Activated T-helper 2 cell treated with anti-CD3 and anti-CD28 coated beads, Interferon-gamma antibody, Interleukin-2, Interleukin-4, amounts not matched to agents 10 μg/mL and 5 μg/mL and 100 μg/mL, durations not matched to agents 14 hours and 24 hours and 36 hours (primary cell): ENCODE measurements around the gene GPA33. TPM values are rescaled to one million over a fixed set of nuclear protein-coding genes. Genes with fewer than 3 reads are reported as not detected.
A peak's percentile ranks its signal among the peaks of the same experiment; 100 is the strongest.

ENCODE experiments used
- DNase-seq: peaks from one replicate; pipeline ENCODE4 v3.0.0; 2021; ENCODE audit warnings: low spot score
- H3K27ac Mint-ChIP-seq: one replicate; pipeline ENCODE4 v1.8.0; 2021; ENCODE audit warnings: mixed read lengths
- H3K27me3 Mint-ChIP-seq: one replicate; pipeline ENCODE4 v1.8.0; 2021; ENCODE audit warnings: low read depth, mixed read lengths
- H3K36me3 Mint-ChIP-seq: one replicate; pipeline ENCODE4 v1.8.0; 2021; ENCODE audit warnings: low read depth, mixed read lengths
- H3K4me1 Mint-ChIP-seq: one replicate; pipeline ENCODE4 v1.8.0; 2021; ENCODE audit warnings: low read depth, mixed read lengths
- H3K4me3 Mint-ChIP-seq: one replicate; pipeline ENCODE4 v1.8.0; 2021; ENCODE audit warnings: low read depth, mild to moderate bottlenecking, moderate library complexity, mixed read lengths
- H3K9me3 Mint-ChIP-seq: one replicate; pipeline ENCODE4 v1.8.0; 2021; ENCODE audit warnings: mixed read lengths
- intact Hi-C: fragments of 100-400 bp; cut with micrococcal nuclease; formaldehyde crosslinking; loops from one replicate; pipeline ENCODE4 v1.15.1; 2023
- total RNA-seq: library from RNA; stranded (reverse); gene quantifications from 2 replicates; pipeline ENCODE4 v1.2.3, GENCODE V29; 2022

The GPA33 gene
- total RNA-seq, 1 donor from 2014 or later: 0.09 TPM

DNA sequence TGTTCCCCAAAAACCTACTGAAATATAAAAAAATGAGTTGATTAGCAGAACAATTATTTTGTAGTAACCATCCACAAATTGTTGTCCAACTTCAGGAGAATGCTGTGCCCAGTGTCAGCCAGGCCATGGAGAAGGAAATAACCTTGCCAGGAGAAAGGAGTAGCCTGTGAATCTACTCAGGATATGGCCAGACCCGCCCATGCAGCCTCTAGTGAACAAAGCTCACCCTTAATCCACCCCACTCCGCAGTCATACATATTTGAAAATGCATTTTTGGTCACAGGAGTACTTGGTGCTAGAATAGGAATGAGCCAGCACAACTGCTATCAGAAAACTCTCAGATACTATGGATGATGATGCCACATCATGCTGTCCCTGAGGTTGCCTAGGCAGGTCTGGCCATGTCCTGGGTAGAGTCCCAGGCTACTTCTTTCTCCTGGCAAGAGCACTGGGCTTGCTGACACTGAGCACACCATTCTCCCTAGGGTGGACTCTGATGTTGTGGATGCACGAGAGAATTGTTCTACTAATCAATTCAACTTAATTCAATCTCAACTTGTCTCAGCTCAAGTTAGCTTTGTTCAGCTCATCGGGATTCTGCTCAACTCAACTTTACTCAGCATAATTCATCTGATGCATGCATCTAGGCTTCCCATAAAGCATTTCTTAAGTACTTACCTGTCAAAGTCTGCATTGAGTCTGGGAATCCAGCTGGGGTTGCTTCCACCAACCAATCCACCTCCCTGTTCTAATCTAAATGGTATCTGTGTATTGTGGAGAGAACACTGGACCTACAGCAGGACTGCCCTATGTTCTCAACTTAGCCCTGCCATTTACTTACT is 21.9 kb upstream of the GPA33 start:
- H3K4me1 Mint-ChIP-seq: peaks cover 33% of the 10 kb centered on the region
- no peak for DNase-seq
- H3K27me3 Mint-ChIP-seq: peaks cover 16% of the 10 kb centered on the region
- H3K36me3 Mint-ChIP-seq: peaks cover 5% of the 10 kb centered on the region
- intact Hi-C loops: no loop called here
- H3K9me3 Mint-ChIP-seq: peaks cover 11% of the 10 kb centered on the region
- H3K27ac Mint-ChIP-seq: no peak overlapping the region
- H3K4me3 Mint-ChIP-seq: no peak overlapping the region

DNA sequence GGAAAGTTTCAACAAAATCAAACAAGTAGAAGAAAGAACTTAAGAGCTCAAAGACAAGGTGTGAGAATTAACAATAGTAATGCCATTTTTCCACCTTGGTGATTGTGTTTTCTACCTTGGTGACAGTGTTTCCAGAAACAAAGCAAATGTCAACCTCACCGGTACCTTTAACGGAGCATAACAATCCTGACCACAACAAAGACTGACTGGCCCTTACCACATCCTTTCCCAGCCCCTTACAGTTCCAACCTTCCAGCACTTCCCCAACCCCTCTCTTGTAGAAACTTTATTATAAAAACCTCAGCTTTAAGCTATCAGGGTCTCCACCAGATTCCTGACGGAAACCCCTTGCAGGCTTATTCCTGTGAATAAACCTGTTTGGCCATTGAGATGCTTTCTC is 20.4 kb upstream of the GPA33 start:
- peaks cover 5% of the 10 kb centered on the region for H3K36me3 Mint-ChIP-seq
- no peak overlapping the region for H3K4me3 Mint-ChIP-seq
- H3K27me3 Mint-ChIP-seq: peaks cover 16% of the 10 kb centered on the region
- H3K9me3 Mint-ChIP-seq: peaks cover 11% of the 10 kb centered on the region
- intact Hi-C loops: no loop called here
- no peak overlapping the region for H3K27ac Mint-ChIP-seq
- no peak for DNase-seq
- H3K4me1 Mint-ChIP-seq: peaks cover 37% of the 10 kb centered on the region

DNA sequence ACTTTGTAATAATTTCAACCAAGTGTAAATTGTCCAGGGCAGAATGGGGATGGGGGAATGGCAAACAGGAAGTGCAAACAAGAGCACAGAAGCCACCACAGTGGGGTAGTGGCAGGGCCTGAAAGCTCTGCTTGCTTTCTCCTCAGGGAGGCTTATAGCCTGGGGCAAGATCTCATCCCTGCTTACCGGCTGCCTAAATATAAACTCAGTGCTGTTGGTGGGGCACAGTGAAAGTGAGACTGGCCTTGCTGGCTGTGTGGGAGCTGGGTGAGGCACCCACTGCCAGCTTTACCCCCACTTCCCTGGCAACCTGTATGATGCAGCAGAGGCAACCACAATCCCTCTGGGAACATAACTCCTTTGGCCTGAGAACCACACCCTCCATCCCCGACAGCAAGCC is 18.9 kb upstream of the GPA33 start:
- no peak overlapping the region for H3K4me3 Mint-ChIP-seq
- peaks cover 6% of the 10 kb centered on the region for H3K27me3 Mint-ChIP-seq
- H3K27ac Mint-ChIP-seq: no peak overlapping the region
- H3K4me1 Mint-ChIP-seq: peaks cover 46% of the 10 kb centered on the region
- peaks cover 5% of the 10 kb centered on the region for H3K36me3 Mint-ChIP-seq
- intact Hi-C loops: no loop called here
- DNase-seq: no peak
- H3K9me3 Mint-ChIP-seq: peaks cover 11% of the 10 kb centered on the region

DNA sequence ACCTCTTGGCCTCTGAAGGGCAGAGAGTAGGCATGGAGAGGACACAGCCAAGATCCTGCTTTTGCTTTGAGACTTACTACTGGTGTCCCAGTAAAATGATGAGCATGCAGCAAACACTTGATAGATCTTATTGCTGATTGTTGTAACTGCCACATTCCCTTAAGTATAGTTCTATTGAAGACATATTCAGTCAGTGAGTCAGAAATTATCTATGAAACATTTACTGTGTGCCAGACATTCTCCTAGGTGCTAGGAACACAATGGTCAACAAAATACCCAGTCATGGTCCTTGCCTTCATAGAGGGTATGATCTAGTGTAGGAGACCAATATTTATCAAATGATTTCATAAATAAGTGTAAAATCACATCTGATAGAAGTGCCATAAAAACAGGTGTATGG is 17.3 kb upstream of the GPA33 start:
- H3K4me1 Mint-ChIP-seq: peaks cover 57% of the 10 kb centered on the region
- intact Hi-C loops: no loop called here

DNA sequence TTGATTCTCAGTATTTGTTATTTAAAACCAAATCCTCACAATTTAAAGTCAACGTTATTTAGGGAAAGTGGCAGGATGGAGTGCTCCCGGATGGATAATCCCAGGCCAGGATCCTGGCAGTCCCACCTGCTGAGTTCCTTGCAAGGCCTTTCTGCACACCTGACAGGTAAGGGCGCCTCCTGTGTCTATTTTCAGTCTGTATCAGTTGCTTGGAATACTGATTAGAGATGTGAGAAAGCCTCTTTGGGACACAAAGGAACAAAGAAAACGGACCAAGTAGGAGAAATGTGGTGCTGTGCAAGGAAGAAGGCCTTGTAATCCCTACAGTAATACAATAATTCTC is 15.9 kb upstream of the GPA33 start:
- Mint-ChIP-seq H3K36me3 (peaks cover 5% of the 10 kb centered on the region), H3K27ac (no peak overlapping the region), H3K27me3 (no peaks in the 10 kb centered on the region), H3K9me3 (peaks cover 11% of the 10 kb centered on the region), H3K4me3 (no peak overlapping the region), H3K4me1 (peaks cover 57% of the 10 kb centered on the region)
- intact Hi-C loops: no loop called here
- no peak for DNase-seq

More for the DNA sequence above, 17.3 kb upstream of the GPA33 start:
- Mint-ChIP-seq H3K9me3 (peaks cover 11% of the 10 kb centered on the region), H3K36me3 (peaks cover 5% of the 10 kb centered on the region), H3K27ac (no peak overlapping the region), H3K4me3 (no peak overlapping the region), H3K27me3 (no peaks in the 10 kb centered on the region)
- no peak for DNase-seq

DNA sequence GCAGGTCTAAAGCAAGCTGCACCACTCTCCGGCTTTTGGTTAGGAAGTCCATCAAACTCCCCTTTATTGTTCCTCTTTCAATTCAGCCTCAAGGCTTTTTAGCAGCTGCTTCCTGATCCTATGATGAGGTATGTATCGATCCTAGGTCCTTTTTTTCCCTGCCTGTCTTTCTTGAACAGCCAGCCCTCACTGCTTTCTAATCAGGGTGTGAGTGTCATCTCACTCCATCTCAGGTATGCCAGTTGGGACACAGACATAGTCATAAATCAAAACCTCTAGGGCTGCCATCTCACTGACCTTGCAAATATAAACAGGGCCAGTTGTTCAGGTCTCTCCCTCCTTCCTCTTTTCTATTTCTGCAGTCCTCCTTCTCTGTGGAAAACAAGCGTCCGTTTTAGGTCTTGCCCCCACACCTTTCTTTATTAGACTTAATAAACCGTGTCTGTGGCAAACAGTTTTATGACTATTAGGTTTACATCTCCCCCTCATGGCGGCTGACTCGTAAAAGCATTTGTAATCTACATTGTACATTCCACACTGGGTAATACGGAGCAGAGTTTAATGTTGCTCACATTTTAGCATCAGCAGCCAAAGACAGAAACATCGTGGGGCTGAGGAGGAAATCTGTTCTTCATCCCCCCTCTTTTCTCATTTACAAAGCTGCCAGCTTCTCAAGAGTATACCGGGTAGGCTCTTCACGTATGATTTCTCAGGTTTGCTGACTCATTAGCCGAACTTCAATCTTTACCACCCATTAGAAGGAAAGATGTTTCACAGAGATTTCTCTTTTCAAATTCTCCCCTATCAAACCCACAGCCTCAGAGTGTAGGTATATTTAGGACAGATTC is 15.3 kb upstream of the GPA33 start:
- Mint-ChIP-seq H3K36me3 (peaks cover 5% of the 10 kb centered on the region), H3K9me3 (peaks cover 5% of the 10 kb centered on the region), H3K27ac (peak overlapping the region; percentile 46), H3K4me1 (peaks cover 51% of the 10 kb centered on the region), H3K27me3 (peaks cover 4% of the 10 kb centered on the region), H3K4me3 (no peak overlapping the region)
- intact Hi-C loops: no loop called here
- DNase-seq: no peak

DNA sequence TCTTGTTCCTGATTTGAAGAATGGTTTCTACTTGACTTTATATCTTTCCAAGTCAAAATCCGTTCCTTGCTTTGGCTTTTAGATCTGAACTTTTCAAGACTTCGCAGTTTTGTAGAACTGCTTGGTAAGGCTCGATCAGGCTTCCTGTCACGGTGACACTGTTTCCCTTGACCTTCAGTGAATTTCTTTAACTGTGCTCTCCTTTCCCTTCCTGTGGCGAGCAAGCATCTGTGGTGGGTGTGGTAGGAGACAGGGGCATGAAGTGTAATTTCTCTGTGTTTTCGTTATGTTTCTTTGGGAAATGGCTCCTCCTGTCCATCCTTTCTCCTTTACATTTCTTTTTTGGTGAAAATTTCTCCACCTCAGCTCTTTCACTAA is 14.1 kb upstream of the GPA33 start:
- DNase-seq: no peak
- Mint-ChIP-seq H3K27me3 (peaks cover 8% of the 10 kb centered on the region), H3K9me3 (no peaks in the 10 kb centered on the region), H3K4me3 (no peak overlapping the region), H3K4me1 (peaks cover 40% of the 10 kb centered on the region), H3K36me3 (no peaks in the 10 kb centered on the region), H3K27ac (peak overlapping the region; percentile 57)
- intact Hi-C loops: no loop called here

DNA sequence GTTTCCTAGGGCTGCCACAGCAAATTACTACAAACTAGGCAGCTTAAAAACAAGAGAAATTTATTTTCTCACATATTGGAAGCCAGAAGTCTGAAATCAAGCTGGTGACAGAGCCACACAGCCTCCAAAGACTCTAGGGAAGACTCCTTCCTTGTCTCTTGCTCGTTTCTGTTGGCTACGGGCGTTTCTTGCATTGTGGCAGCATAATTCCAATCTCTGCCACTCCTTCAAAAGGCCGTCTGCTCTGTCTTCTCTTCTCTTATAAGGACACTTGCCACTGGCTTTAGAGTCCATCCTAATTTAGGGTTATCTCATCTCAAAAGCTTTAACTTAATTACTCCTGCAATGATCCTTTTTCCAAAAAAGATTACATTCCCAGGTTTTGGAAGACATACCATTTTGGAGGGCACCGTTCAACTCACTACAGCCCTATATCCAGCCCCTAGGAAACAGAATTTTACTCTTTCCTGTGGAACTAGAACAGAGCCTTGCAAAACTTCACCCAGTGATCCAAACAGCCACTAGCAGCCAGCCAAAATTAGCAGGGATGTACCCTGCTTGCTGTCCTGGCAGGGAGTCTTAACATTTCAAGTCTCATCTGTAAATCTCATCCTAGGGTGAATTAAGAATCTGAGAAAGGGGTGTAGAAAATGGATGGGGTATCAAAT is 12.9 kb upstream of the GPA33 start:
- H3K36me3 Mint-ChIP-seq: no peaks in the 10 kb centered on the region
- H3K9me3 Mint-ChIP-seq: no peaks in the 10 kb centered on the region
- intact Hi-C loops: no loop called here
- H3K27me3 Mint-ChIP-seq: peaks cover 8% of the 10 kb centered on the region
- peaks cover 28% of the 10 kb centered on the region for H3K4me1 Mint-ChIP-seq
- H3K4me3 Mint-ChIP-seq: no peak overlapping the region
- DNase-seq: no peak
- H3K27ac Mint-ChIP-seq: no peak overlapping the region

DNA sequence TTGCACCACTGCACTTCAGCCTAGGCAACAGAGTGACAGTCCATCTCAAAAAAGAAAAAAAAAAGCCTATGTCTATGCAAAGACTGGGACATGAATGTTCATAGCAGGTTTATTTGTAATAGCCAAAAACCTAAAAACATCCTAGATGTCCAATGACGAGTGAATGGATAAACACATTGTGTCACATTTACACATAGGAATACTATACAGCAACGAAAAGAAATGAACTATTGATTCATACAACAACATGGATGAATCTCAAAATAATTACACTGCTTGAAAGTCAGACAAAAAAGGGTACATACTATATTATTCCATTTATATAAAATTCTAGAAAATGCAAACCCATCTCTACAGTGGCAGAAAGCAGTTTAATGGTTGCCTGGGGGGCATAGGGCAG is 11.6 kb upstream of the GPA33 start:
- intact Hi-C loops: no loop called here
- Mint-ChIP-seq H3K4me3 (no peak overlapping the region), H3K9me3 (no peaks in the 10 kb centered on the region), H3K27ac (no peak overlapping the region), H3K36me3 (no peaks in the 10 kb centered on the region), H3K4me1 (peaks cover 27% of the 10 kb centered on the region), H3K27me3 (peaks cover 8% of the 10 kb centered on the region)
- DNase-seq: no peak

DNA sequence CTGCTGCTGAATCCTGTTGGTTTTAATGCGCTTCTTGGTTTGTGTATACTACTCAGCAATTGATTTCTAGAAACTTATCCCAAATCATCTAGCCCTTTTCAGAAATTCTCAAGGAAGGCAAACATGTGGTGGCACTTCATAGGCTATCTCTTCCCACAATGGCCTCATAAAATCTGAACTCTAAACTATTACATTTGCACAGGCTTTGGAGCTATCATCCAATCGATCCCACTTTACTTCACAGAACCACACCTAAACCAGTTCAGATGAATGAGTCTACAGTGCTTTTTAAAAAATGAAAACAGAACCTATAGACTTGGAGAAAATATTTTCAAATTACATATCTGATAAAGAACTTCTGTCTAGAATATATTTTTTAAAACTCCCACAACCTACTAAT is 10.6 kb upstream of the GPA33 start:
- intact Hi-C loops: no loop called here
- peaks cover 25% of the 10 kb centered on the region for H3K4me1 Mint-ChIP-seq
- H3K27me3 Mint-ChIP-seq: peaks cover 8% of the 10 kb centered on the region

DNA sequence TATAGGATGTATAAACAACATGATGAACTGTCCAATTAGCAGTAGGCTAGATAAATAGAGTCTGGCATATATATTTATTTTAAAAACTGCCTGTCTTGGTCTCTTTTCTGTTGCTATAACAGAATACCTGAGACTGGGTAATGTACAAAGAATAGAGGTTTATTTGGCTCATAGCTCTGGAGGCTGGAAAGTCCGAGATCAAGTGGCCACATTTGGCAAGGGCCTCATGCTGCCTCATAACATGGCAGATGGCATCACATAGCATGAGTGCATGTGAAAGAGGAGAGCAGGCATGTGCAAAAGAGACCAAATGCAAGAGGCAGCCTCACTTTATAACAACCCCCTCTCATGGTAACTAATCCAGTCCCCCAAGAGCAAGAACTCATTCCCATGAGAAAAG is 9.7 kb upstream of the GPA33 start:
- Mint-ChIP-seq H3K4me3 (no peak overlapping the region), H3K27me3 (peaks cover 8% of the 10 kb centered on the region), H3K4me1 (peaks cover 18% of the 10 kb centered on the region), H3K36me3 (no peaks in the 10 kb centered on the region), H3K9me3 (no peaks in the 10 kb centered on the region), H3K27ac (no peak overlapping the region)
- no peak for DNase-seq
- intact Hi-C loops: no loop called here

More for the DNA sequence above, 10.6 kb upstream of the GPA33 start:
- no peaks in the 10 kb centered on the region for H3K36me3 Mint-ChIP-seq
- H3K4me3 Mint-ChIP-seq: no peak overlapping the region
- no peaks in the 10 kb centered on the region for H3K9me3 Mint-ChIP-seq
- H3K27ac Mint-ChIP-seq: no peak overlapping the region
- DNase-seq: no peak

DNA sequence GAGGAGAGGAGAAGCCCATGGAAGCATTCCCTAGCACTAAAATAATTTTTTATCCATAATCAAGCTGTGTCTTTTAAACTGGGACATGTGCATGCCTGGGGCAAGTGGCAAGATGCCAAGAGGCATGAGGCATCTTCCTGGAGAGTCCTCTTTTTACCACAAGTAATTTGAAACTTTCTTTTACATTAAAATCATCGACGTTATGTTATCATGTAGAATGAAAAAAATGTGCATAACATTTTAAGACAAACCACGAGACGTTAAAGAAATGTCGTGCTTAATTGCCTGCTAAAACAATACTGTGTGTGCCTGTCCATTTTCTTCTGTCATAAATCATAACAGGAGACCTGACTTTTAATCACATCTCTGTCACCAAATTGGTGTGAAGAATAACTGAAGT is 5.2 kb upstream of the GPA33 start:
- Mint-ChIP-seq H3K36me3 (no peaks in the 10 kb centered on the region), H3K4me3 (no peak overlapping the region), H3K9me3 (no peaks in the 10 kb centered on the region), H3K4me1 (peaks cover 3% of the 10 kb centered on the region), H3K27ac (no peak overlapping the region), H3K27me3 (peaks cover 4% of the 10 kb centered on the region)
- intact Hi-C loops: no loop called here
- DNase-seq: no peak

DNA sequence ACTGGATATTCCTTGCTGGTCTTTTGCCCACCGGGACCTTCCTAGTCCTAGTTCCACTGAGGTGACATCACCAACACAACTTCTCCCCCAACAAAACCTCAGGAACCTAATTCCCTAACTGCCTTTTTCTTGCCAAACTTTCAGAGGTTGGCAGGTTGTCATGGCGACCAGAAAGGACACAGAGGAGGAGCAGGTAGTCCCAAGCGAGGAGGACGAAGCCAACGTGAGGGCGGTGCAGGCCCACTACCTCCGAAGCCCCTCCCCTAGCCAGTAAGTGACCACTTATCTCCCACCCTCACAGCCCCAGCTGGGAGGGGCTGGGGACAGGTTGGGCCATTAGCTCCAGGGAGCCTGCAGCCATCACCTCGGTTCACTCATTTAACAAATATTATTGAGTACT is 4.5 kb upstream of the GPA33 start:
- Mint-ChIP-seq H3K4me1 (peaks cover 7% of the 10 kb centered on the region), H3K9me3 (no peaks in the 10 kb centered on the region), H3K36me3 (no peaks in the 10 kb centered on the region), H3K27me3 (peaks cover 4% of the 10 kb centered on the region), H3K4me3 (no peak overlapping the region), H3K27ac (no peak overlapping the region)
- DNase-seq: no peak
- intact Hi-C loops: no loop called here
